Adrenal gland (tissue), 12 donors: Measurements from ENCODE around the gene VMAC. TPM values are rescaled to one million over a fixed set of nuclear protein-coding genes. Genes with fewer than 3 reads are reported as not detected.

Experiments used
- DNase-seq, 7 donors: peaks; one replicate each; pipeline ENCODE4 v3.0.0-alpha.2; 2019 to 2020
- H3K27ac ChIP-seq, 5 donors: fragments of 200-600 bp; sonication (generic) in 4 of 5; 1 replicate in 3 of 5; 2 replicates in 2 of 5; pipeline versions ENCODE4 v1.5.1 to v1.8.0; 2016 to 2020; ENCODE audit warnings: mild to moderate bottlenecking in 1 of 5
- H3K27me3 ChIP-seq: fragments of 200-600 bp; 2 replicates; pipeline ENCODE4 v1.8.0; 2021
- H3K36me3 ChIP-seq, 2 donors: fragments of 200-600 bp; replicated peaks in 1 of 2; 1 replicate in 1 of 2; 2 replicates in 1 of 2; pipeline versions ENCODE4 v1.5.1 to v1.8.0; 2018 to 2022
- H3K4me1 ChIP-seq, 2 donors: fragments of 200-600 bp; replicated peaks in 1 of 2; 1 replicate in 1 of 2; 2 replicates in 1 of 2; pipeline versions ENCODE4 v1.5.1 to v1.8.0; 2018 to 2021
- H3K4me3 ChIP-seq, 4 donors: fragments of 200-600 bp; sonication (generic) in 3 of 4; one replicate each; pipeline ENCODE4 v1.5.1; 2016 to 2018
- H3K9me3 ChIP-seq, 3 donors: fragments of 200-600 bp; sonication (generic) in 1 of 3; replicated peaks in 1 of 3; 1 replicate in 2 of 3; 2 replicates in 1 of 3; pipeline versions ENCODE4 v1.5.1 to v1.8.0; 2016 to 2021
- CTCF ChIP-seq, 6 experiments: fragments of 450-650 bp in 4 of 6; fragments of 200-600 bp in 2 of 6; sonication (generic) in 1 of 6; IDR thresholded peaks; 1 replicate in 5 of 6; 2 replicates in 1 of 6; pipeline versions ENCODE4 v1.5.1 to v1.8.0; 2016 to 2021; ENCODE audit warnings: antibody characterized with exemption in 6 of 6, mild to moderate bottlenecking in 2 of 6, moderate library complexity in 1 of 6
- POLR2A ChIP-seq, 2 donors: fragments of 450-650 bp; IDR thresholded peaks; one replicate each; pipeline ENCODE4 v1.6.1; 2017; ENCODE audit warnings: antibody characterized with exemption in 2 of 2, mild to moderate bottlenecking in 2 of 2, moderate library complexity in 1 of 2
- WGBS, 4 donors: extraction: QIAGEN DNeasy Blood & Tissue Kit in 2 of 4; methylation state at CpG; one replicate each; pipeline versions ENCODE4 v1.1.5 to v1.1.7; 2013 to 2017; 5-methylcytosine and 5-hydroxymethylcytosine counted together
- intact Hi-C, 2 donors: fragments of 100-400 bp; cut with DNase I; formaldehyde crosslinking; loops; one replicate each; pipeline versions ENCODE4 v1.14.1 to v1.15.0; 2022 to 2023
- polyA plus RNA-seq, 3 donors: library from polyadenylated mRNA; stranded (reverse); fragments of 200-250 nt in 2 of 3; fragments of 350-450 nt in 1 of 3; fragmentation: Illumina TruSeq in 1 of 3; extraction: RNeasy Lipid Tissue Mini Kit (QIAGEN cat#74804) in 1 of 3; gene quantifications; one replicate each; pipeline ENCODE4 v1.2.3, GENCODE V29; 2013 to 2014
- total RNA-seq, 9 donors: library from RNA; depleted of rRNA in 4 of 9; stranded (reverse); fragments of >200 nt in 4 of 9; fragments of 120-200 nt in 1 of 9; fragmentation: NEBNext Ultra II Directional in 1 of 9; extraction: Animal tissue kit (Norgen Biotek cat#: 25700) in 1 of 9; gene quantifications; one replicate each; pipeline versions ENCODE4 v1.1.0 to v1.2.4, GENCODE V29; 2013 to 2023
- donor health status: healthy with polysubstance abuse.
- donor health status: Bipolar disorder and iron deficiency.
- donor health status: DM: yes; HTN: yes; CAD: no.
- donor health status: DM: no; HTN: no; CAD: no.
- donor health status: DM: no; HTN: no; CAD: no.
- donor health status: DM: yes; HTN: yes; CAD: no.

The VMAC gene
- total and polyA plus RNA-seq, 12 donors: 3.5 to 15.6 (median 8.3) TPM

- H3K27ac ChIP-seq: no peak overlapping the region
- H3K36me3 ChIP-seq: no peaks in the 10 kb centered on the region
- no peaks in the 10 kb centered on the region for H3K27me3 ChIP-seq
- no peak for DNase-seq
- H3K4me1 ChIP-seq: no peaks in the 10 kb centered on the region
- 67 to 69% (median 68%) methylated on average over 9 to 11 of the region's 11 CpGs for WGBS, 4 donors
- no peak for TF ChIP-seq POLR2A (IDR thresholded peaks at IDR 0.05)
- TF ChIP-seq CTCF (IDR thresholded peaks at IDR 0.05): no peak
- H3K4me3 ChIP-seq: no peak overlapping the region
- intact Hi-C loops: no loop called here
- H3K9me3 ChIP-seq: no peaks in the 10 kb centered on the region
These were observed 41.5 kb upstream of the VMAC start for GRCh38 chr19:5863030-5863665.

- Histone ChIP-seq H3K36me3 (no peaks in the 10 kb centered on the region), H3K27me3 (no peaks in the 10 kb centered on the region), H3K9me3 (no peaks in the 10 kb centered on the region), H3K27ac (no peak overlapping the region), H3K4me1 (no peaks in the 10 kb centered on the region), H3K4me3 (no peak overlapping the region)
- no peak for DNase-seq
- 73 to 82% (median 81%) methylated on average over 4 to 9 of the region's 9 CpGs for WGBS, 4 donors
- intact Hi-C loops: no loop called here
- TF ChIP-seq CTCF (IDR thresholded peaks at IDR 0.05) (no peak), POLR2A (IDR thresholded peaks at IDR 0.05) (no peak)
These were observed 40.5 kb upstream of the VMAC start for GRCh38 chr19:5864013-5864720.

- DNase-seq: no peak
- no peak overlapping the region for H3K4me3 ChIP-seq
- no peaks in the 10 kb centered on the region for H3K27me3 ChIP-seq
- TF ChIP-seq POLR2A (IDR thresholded peaks at IDR 0.05) (no peak), CTCF (IDR thresholded peaks at IDR 0.05) (no peak)
- H3K9me3 ChIP-seq: no peaks in the 10 kb centered on the region
- intact Hi-C loops: no loop called here
- H3K36me3 ChIP-seq: no peaks in the 10 kb centered on the region
- no peaks in the 10 kb centered on the region for H3K4me1 ChIP-seq
- 80 to 87% (median 84%) methylated on average over 13 to 14 of the region's 14 CpGs for WGBS, 4 donors
- no peak overlapping the region for H3K27ac ChIP-seq
These were observed 39.8 kb upstream of the VMAC start for GRCh38 chr19:5864725-5865486.

- WGBS, 4 donors: 75 to 88% (median 78%) methylated on average over 1 to 11 of the region's 11 CpGs
- Histone ChIP-seq H3K27me3 (no peaks in the 10 kb centered on the region), H3K27ac (no peak overlapping the region), H3K4me1 (no peaks in the 10 kb centered on the region), H3K4me3 (no peak overlapping the region), H3K9me3 (no peaks in the 10 kb centered on the region), H3K36me3 (no peaks in the 10 kb centered on the region)
- intact Hi-C loops: no loop called here
- TF ChIP-seq POLR2A (IDR thresholded peaks at IDR 0.05) (no peak), CTCF (IDR thresholded peaks at IDR 0.05) (no peak)
- DNase-seq: peak in 1 of 7 donors; percentile 23
These were observed 38.9 kb upstream of the VMAC start for GRCh38 chr19:5865772-5866171.
